ENCODE results near the gene TEF.

The TEF gene

DNA sequence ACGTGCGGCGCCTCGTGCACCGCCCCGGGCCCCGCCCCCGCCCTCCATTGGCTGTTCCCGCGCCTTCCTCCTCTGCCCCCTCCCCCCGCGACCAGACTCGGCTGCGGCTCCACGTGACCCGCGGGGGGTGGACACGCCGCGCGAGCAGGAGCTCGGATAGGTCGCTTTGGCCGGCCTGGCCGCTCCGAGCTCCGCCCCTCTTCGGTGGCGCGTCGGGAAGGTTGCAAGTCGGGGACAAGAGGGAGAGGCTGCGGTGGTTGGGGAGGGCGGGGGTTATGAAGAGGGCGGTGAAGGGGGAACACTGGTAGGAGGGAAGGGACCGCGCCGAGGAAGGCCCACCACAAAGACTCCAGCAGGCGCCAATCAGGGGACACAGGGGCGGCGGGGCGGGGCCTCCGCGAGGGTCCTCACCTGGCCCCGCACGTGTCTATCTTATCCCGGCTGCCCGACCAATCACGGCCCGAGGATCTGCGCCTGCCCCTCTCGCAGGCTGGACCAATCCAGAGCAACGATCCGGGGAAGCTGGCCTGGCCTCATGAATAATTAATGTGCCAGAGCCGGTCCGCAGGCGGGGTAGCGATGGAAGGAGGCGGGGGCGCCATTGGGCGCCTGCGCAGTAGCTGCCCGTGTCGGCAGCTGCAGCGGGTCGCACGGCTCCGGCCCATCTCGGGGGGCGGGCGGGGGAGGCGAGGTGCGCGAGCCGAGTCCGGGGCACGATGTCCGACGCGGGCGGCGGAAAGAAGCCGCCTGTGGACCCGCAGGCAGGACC lies at the start of gene TEF:
Gene TEF (plus strand): TSS at position 614 of the 769 bp plus-strand sequence. CDS start 103 bp downstream, at position 717.
- no peaks in the 10 kb centered on the region for H3K9me3 Mint-ChIP-seq
- peak; percentile 96 for DNase-seq
- H3K4me3 Mint-ChIP-seq = peak within 1 kb of the TSS; percentile 81
- peak within 1 kb of the TSS; percentile 87 for H3K27ac Mint-ChIP-seq
- H3K4me1 Mint-ChIP-seq = peaks cover 14% of the 10 kb centered on the region
- no peaks in the 10 kb centered on the region for H3K27me3 Mint-ChIP-seq
- ATAC-seq = peak; percentile 95
- no peaks in the 10 kb centered on the region for H3K36me3 Mint-ChIP-seq (ENCODE audit: low read depth)

GRCh38 chr22:41332217-41332939 lies 49.4 kb upstream of the TEF start:
- Mint-ChIP-seq H3K4me3 (no peak overlapping the region), H3K4me1 (no peaks in the 10 kb centered on the region), H3K27ac (no peak overlapping the region), H3K9me3 (no peaks in the 10 kb centered on the region), H3K36me3 (ENCODE audit: low read depth) (peaks cover 24% of the 10 kb centered on the region), H3K27me3 (no peaks in the 10 kb centered on the region)
- DNase-seq (no peak), ATAC-seq (no peak)

- Mint-ChIP-seq H3K27me3 (no peaks in the 10 kb centered on the region), H3K9me3 (no peaks in the 10 kb centered on the region), H3K4me1 (no peaks in the 10 kb centered on the region), H3K27ac (no peak overlapping the region), H3K4me3 (no peak overlapping the region), H3K36me3 (ENCODE audit: low read depth) (peaks cover 18% of the 10 kb centered on the region)
- DNase-seq (no peak), ATAC-seq (no peak)
Measured at GRCh38 chr22:41333806-41334205, 47.9 kb upstream of the TEF start.

DNA sequence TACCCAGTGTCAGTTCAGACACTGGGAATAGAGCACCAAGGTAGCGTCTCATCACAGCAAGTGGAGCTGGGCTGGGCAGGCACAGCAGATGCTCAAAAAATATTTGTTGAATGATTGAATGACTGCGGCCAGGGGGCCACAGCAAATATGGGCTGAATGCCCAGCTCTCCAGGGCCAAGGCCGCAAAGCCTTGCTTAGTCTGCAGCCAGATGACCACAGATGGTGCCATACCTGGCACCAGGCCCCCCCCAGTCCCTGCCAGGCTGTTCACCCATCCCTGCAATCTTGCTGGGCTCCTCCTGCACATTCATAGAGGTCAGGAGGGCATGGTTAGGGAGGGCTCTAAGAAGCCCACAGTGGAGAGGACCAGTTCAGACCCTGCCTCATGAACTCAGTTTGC lies 47.5 kb upstream of the TEF start:
- DNase-seq (no peak), ATAC-seq (no peak)
- no peaks in the 10 kb centered on the region for H3K4me1 Mint-ChIP-seq
- H3K27me3 Mint-ChIP-seq = no peaks in the 10 kb centered on the region
- peaks cover 18% of the 10 kb centered on the region for H3K36me3 Mint-ChIP-seq (ENCODE audit: low read depth)
- no peaks in the 10 kb centered on the region for H3K9me3 Mint-ChIP-seq
- H3K4me3 Mint-ChIP-seq = no peak overlapping the region
- H3K27ac Mint-ChIP-seq = no peak overlapping the region

- DNase-seq (no peak), ATAC-seq (no peak)
- Mint-ChIP-seq H3K36me3 (ENCODE audit: low read depth) (peaks cover 15% of the 10 kb centered on the region), H3K4me3 (no peak overlapping the region), H3K27me3 (no peaks in the 10 kb centered on the region), H3K4me1 (no peaks in the 10 kb centered on the region), H3K27ac (no peak overlapping the region), H3K9me3 (no peaks in the 10 kb centered on the region)
Measured at GRCh38 chr22:41334951-41335635, 46.6 kb upstream of the TEF start.

DNA sequence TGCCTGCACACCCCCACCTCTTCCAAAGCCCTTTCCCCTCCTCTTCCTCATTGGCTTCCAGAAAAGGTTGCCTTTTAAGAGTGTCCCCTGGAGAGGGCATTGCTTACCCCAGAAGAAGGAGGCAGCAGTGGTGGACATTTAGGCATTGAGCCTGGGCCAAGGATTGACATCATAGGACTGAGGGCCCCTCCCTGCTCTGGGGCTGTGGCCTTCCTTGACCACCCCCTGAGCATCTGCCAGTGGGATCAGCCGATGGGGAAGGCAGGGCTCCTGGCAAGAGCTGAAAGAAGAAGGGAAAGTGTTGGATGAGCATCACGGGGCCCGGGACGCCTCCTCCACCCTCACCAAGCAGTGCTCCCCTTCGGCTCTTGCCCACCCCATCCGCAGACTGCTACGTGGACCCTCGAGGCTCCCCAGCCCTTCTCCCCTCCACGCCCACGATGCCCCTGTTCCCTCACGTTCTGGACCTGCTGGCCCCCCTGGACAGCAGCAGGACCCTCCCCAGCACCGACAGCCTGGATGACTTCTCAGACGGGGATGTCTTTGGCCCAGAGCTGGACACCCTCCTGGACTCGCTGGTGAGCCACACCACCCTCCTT lies 43.0 kb upstream of the TEF start:
- no peak for ATAC-seq
- Mint-ChIP-seq H3K27ac (no peak overlapping the region), H3K4me1 (peaks cover 5% of the 10 kb centered on the region), H3K4me3 (no peak overlapping the region), H3K36me3 (ENCODE audit: low read depth) (peaks cover 14% of the 10 kb centered on the region), H3K27me3 (no peaks in the 10 kb centered on the region), H3K9me3 (no peaks in the 10 kb centered on the region)
- DNase-seq = no peak

DNA sequence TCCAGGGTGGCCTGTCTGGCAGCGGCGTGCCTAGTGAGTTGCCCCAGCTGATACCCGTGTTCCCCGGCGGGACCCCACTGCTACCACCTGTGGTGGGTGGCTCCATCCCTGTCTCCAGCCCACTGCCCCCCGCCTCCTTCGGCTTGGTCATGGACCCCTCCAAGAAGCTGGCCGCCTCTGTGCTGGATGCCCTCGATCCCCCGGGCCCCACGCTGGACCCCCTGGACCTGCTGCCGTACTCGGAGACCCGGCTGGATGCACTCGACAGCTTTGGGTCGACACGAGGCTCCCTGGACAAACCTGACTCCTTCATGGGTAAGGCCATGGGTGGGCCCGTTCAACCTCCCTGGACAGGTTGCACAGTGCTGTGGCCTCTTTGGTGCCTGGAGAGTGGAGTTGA lies 41.9 kb upstream of the TEF start:
- Mint-ChIP-seq H3K36me3 (ENCODE audit: low read depth) (peaks cover 17% of the 10 kb centered on the region), H3K27ac (no peak overlapping the region), H3K27me3 (no peaks in the 10 kb centered on the region), H3K4me3 (no peak overlapping the region), H3K9me3 (no peaks in the 10 kb centered on the region), H3K4me1 (peaks cover 5% of the 10 kb centered on the region)
- no peak for ATAC-seq
- DNase-seq = no peak

DNA sequence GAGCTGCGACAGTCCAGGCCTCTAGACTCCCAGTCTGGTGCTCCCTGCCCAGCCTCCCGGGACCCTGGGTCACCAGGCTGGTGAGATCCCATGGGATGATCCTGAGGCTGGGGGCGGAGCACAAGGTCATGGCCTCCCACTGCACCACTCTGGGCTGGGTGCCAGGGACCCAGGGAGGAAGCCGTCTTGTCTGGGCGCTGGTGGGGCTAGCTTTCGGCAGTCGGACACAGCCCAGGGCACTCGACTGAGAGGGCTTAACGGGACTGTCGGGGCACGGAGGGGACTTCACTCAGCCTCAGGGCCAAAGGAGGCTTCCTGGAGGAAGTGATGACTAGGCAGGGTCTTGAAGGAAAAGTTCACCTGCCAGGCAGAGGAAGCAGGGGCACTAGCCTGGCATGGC lies 41.4 kb upstream of the TEF start:
- no peaks in the 10 kb centered on the region for H3K27me3 Mint-ChIP-seq
- no peak overlapping the region for H3K27ac Mint-ChIP-seq
- H3K4me3 Mint-ChIP-seq = no peak overlapping the region
- H3K4me1 Mint-ChIP-seq = peaks cover 5% of the 10 kb centered on the region
- peaks cover 14% of the 10 kb centered on the region for H3K36me3 Mint-ChIP-seq (ENCODE audit: low read depth)
- DNase-seq (no peak), ATAC-seq (no peak)
- no peaks in the 10 kb centered on the region for H3K9me3 Mint-ChIP-seq

GRCh38 chr22:41341012-41341411 lies 40.7 kb upstream of the TEF start:
- H3K27ac Mint-ChIP-seq = no peak overlapping the region
- H3K4me3 Mint-ChIP-seq = no peak overlapping the region
- H3K27me3 Mint-ChIP-seq = no peaks in the 10 kb centered on the region
- H3K4me1 Mint-ChIP-seq = peaks cover 5% of the 10 kb centered on the region
- DNase-seq = no peak
- H3K9me3 Mint-ChIP-seq = no peaks in the 10 kb centered on the region
- peaks cover 14% of the 10 kb centered on the region for H3K36me3 Mint-ChIP-seq (ENCODE audit: low read depth)
- no peak for ATAC-seq

DNA sequence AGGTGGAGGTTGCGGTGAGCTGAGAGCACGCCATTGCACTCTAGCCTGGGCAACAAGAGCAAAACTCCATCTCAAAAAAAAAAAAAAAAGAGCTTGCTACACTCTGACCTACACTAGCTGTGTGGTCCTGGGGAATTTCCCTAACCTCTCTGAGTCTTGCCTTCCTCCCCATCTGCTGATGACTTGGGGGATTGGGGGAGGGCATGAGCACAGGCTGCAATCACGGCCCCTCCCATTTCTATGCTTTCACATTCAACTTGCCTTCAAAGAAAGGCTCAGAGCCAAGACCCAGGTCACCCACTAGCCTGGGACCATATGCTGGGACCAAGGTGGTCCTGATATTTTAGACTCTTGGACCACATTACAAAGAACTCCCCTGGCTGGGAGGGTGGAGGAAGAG lies 39.8 kb upstream of the TEF start:
- peak; percentile 87 for ATAC-seq
- peaks cover 5% of the 10 kb centered on the region for H3K4me1 Mint-ChIP-seq
- H3K9me3 Mint-ChIP-seq = no peaks in the 10 kb centered on the region
- H3K4me3 Mint-ChIP-seq = no peak overlapping the region
- H3K27me3 Mint-ChIP-seq = no peaks in the 10 kb centered on the region
- peaks cover 17% of the 10 kb centered on the region for H3K36me3 Mint-ChIP-seq (ENCODE audit: low read depth)
- DNase-seq = peak; percentile 25
- H3K27ac Mint-ChIP-seq = no peak overlapping the region

- Mint-ChIP-seq H3K4me1 (peaks cover 5% of the 10 kb centered on the region), H3K27ac (no peak overlapping the region), H3K36me3 (ENCODE audit: low read depth) (peaks cover 17% of the 10 kb centered on the region), H3K9me3 (no peaks in the 10 kb centered on the region), H3K4me3 (no peak overlapping the region), H3K27me3 (no peaks in the 10 kb centered on the region)
- DNase-seq = no peak
- ATAC-seq = no peak
Measured at GRCh38 chr22:41343300-41343699, 38.4 kb upstream of the TEF start.

- Mint-ChIP-seq H3K27ac (no peak overlapping the region), H3K9me3 (no peaks in the 10 kb centered on the region), H3K4me3 (no peak overlapping the region), H3K4me1 (peaks cover 5% of the 10 kb centered on the region), H3K27me3 (no peaks in the 10 kb centered on the region), H3K36me3 (ENCODE audit: low read depth) (peaks cover 17% of the 10 kb centered on the region)
- DNase-seq (no peak), ATAC-seq (no peak)
Measured at GRCh38 chr22:41343717-41344116, 38.0 kb upstream of the TEF start.

- H3K27me3 Mint-ChIP-seq = no peaks in the 10 kb centered on the region
- H3K27ac Mint-ChIP-seq = no peak overlapping the region
- no peaks in the 10 kb centered on the region for H3K9me3 Mint-ChIP-seq
- peaks cover 17% of the 10 kb centered on the region for H3K36me3 Mint-ChIP-seq (ENCODE audit: low read depth)
- peaks cover 5% of the 10 kb centered on the region for H3K4me1 Mint-ChIP-seq
- ATAC-seq (no peak), DNase-seq (no peak)
- no peak overlapping the region for H3K4me3 Mint-ChIP-seq
Measured at GRCh38 chr22:41344189-41344788, 37.5 kb upstream of the TEF start.

GRCh38 chr22:41345807-41346335 lies 35.9 kb upstream of the TEF start:
- DNase-seq (no peak), ATAC-seq (no peak)
- Mint-ChIP-seq H3K4me1 (peaks cover 5% of the 10 kb centered on the region), H3K36me3 (ENCODE audit: low read depth) (peaks cover 23% of the 10 kb centered on the region), H3K27me3 (no peaks in the 10 kb centered on the region), H3K27ac (no peak overlapping the region), H3K4me3 (no peak overlapping the region), H3K9me3 (no peaks in the 10 kb centered on the region)
